HepG2 (cell line): Measurements from ENCODE around the gene BORCS5. TPM values are rescaled to one million over a fixed set of nuclear protein-coding genes. Genes with fewer than 3 reads are reported as not detected.

Experiments
- ATAC-seq: fragments of 200-7000 bp; cut with Tn5 transposase; 3 replicates; pipeline ENCODE4 v1.9.1; 2020; ENCODE audit warnings: mild to moderate bottlenecking, moderate library complexity
- BruUV-seq: library from RNA; stranded (reverse); fragments of 400-500 nt; replicated peaks from 2 replicates; lab custom pipeline; 2021; lab: Mats Ljungman, UMichigan
- CTCF ChIA-PET: fragments of 300-600 bp; formaldehyde crosslinking; extraction: SDS; loops from one replicate; lab custom pipeline; 2021; ENCODE audit warnings: low total read pairs, inconsistent platforms, low intra/inter-chr PET ratio; lab: Yijun Ruan, JAX
- POLR2A ChIA-PET: fragments of 350-600 bp; sonication (Branson Sonifier 250); formaldehyde crosslinking; loops from one replicate; lab custom pipeline; 2020; ENCODE audit warnings: antibody characterized with exemption, inconsistent platforms; lab: Yijun Ruan, JAX
- DNase-seq: peaks from one replicate; pipeline ENCODE4 v3.0.0-alpha.2; 2015; ENCODE audit warnings: low spot score
- FAIRE-seq: peaks from 3 replicates; lab custom pipeline; 2011; peaks lifted over from hg19 to GRCh38; lab: Jason Lieb, UNC
- H2AFZ ChIP-seq: one replicate; pipeline ENCODE4 v1.6.1; 2011; ENCODE audit warnings: low read length, inconsistent platforms
- H3K27ac ChIP-seq: fragments of 300-600 bp; 3 replicates; pipeline ENCODE4 v1.8.0; 2011; ENCODE audit warnings: mixed run types, mild to moderate bottlenecking, mixed read lengths, low read length, inconsistent platforms; ENCODE audit not compliant: insufficient read depth; ENCODE audit errors: extremely low read length
- H3K27me3 ChIP-seq, 2 experiments: fragments of 200-600 bp in 1 of 2; 2 replicates in 1 of 2; 3 replicates in 1 of 2; pipeline versions ENCODE4 v1.6.0 to v1.8.0; 2011; ENCODE audit warnings: low read length in 2 of 2, mild to moderate bottlenecking in 2 of 2, moderate library complexity in 2 of 2, inconsistent platforms in 1 of 2; ENCODE audit not compliant: insufficient read depth in 2 of 2, control insufficient read depth in 1 of 2
- H3K36me3 ChIP-seq, 2 experiments: fragments of 200-600 bp in 1 of 2; replicated peaks in 1 of 2; 2 replicates in 1 of 2; 3 replicates in 1 of 2; pipeline versions ENCODE4 v1.5.1 to v1.8.0; 2011; ENCODE audit warnings: low read length in 2 of 2, inconsistent platforms in 1 of 2; ENCODE audit not compliant: insufficient read depth in 2 of 2, control insufficient read depth in 1 of 2
- H3K4me1 ChIP-seq: 2 replicates; pipeline ENCODE4 v1.5.1; 2012; ENCODE audit warnings: low read length, inconsistent platforms; ENCODE audit not compliant: insufficient read depth
- H3K4me2 ChIP-seq: 2 replicates; pipeline ENCODE4 v1.6.0; 2011; ENCODE audit warnings: low read depth, low read length, inconsistent platforms
- H3K4me3 ChIP-seq, 3 experiments: fragments of 200-600 bp in 1 of 3; sonication (generic), shearing (Covaris generic) in 1 of 3; replicated peaks in 1 of 3; 2 replicates each; pipeline ENCODE4 v1.5.1; 2011 to 2016; ENCODE audit warnings: low read length in 3 of 3, inconsistent platforms in 2 of 3, low read depth in 2 of 3, mild to moderate bottlenecking in 2 of 3, control low read depth in 1 of 3, mixed read lengths in 1 of 3; ENCODE audit not compliant: insufficient read depth in 1 of 3
- H3K79me2 ChIP-seq: one replicate; pipeline ENCODE4 v1.6.1; 2011; ENCODE audit warnings: low read length, inconsistent platforms; ENCODE audit not compliant: insufficient read depth
- H3K9ac ChIP-seq: 2 replicates; pipeline ENCODE4 v1.6.0; 2011; ENCODE audit warnings: mild to moderate bottlenecking, low read depth, low read length, inconsistent platforms; ENCODE audit not compliant: insufficient read depth
- H3K9me3 ChIP-seq: 2 replicates; pipeline ENCODE4 v1.5.1; 2012; ENCODE audit warnings: mild to moderate bottlenecking, low read length
- H4K20me1 ChIP-seq: 2 replicates; pipeline ENCODE4 v1.6.0; 2011; ENCODE audit warnings: inconsistent platforms, mild to moderate bottlenecking, low read length, moderate library complexity; ENCODE audit not compliant: insufficient read depth
- RBM22 ChIP-seq: fragments of 200-400 bp; formaldehyde crosslinking; optimal IDR thresholded peaks from 2 replicates; pipeline ENCODE3; 2017; ENCODE audit warnings: mild to moderate bottlenecking, low read length, moderate library complexity
- U2AF1 ChIP-seq: fragments of 200-400 bp; formaldehyde crosslinking; optimal IDR thresholded peaks from 2 replicates; pipeline ENCODE3; 2017; ENCODE audit warnings: mild to moderate bottlenecking, low read depth, low read length
- ZC3H13 ChIP-seq: sonication (generic); formaldehyde crosslinking; IDR thresholded peaks from 2 replicates; pipeline ENCODE4 v1.8.1; 2023; ENCODE audit warnings: mild to moderate bottlenecking, missing genetic modification reagents, moderate library complexity
- ZNF597 ChIP-seq: sonication (generic); formaldehyde crosslinking; IDR thresholded peaks from 2 replicates; pipeline ENCODE4 v1.5.0; 2020; ENCODE audit warnings: missing genetic modification reagents
- ZNF598 ChIP-seq: sonication (generic); formaldehyde crosslinking; IDR thresholded peaks from 2 replicates; pipeline ENCODE4 v1.5.1; 2020; ENCODE audit warnings: mild to moderate bottlenecking, missing genetic modification reagents, borderline replicate concordance
- ZNF878 ChIP-seq: sonication (generic); formaldehyde crosslinking; IDR thresholded peaks from 2 replicates; pipeline ENCODE4 v1.8.1; 2023; ENCODE audit warnings: mild to moderate bottlenecking, missing genetic modification reagents, moderate library complexity
- WGBS: methylation state at CpG from one replicate; pipeline ENCODE4 v1.1.6; 2017; ENCODE audit warnings: low lambda C conversion rate; 5-methylcytosine and 5-hydroxymethylcytosine counted together
- in situ Hi-C: cut with HindIII; loops from 2 replicates; pipeline ENCODE4 v1.10.0; 2017; ENCODE audit warnings: low pct_unique_long_range_greater_than_20kb; ENCODE audit not compliant: extremely low pct_ligation_motif_present
- intact Hi-C: fragments of 100-400 bp; cut with micrococcal nuclease; formaldehyde crosslinking; loops from one replicate; pipeline ENCODE4 v1.10.0; 2022; ENCODE audit not compliant: unreplicated experiment
- polyA plus RNA-seq, 8 experiments: library from polyadenylated mRNA; depleted of rRNA in 3 of 8; stranded (reverse) in 7 of 8; unstranded in 1 of 8; fragments of >200 nt; fragmentation: Illumina TruSeq in 4 of 8; extraction: Trizol in 4 of 8; gene quantifications; 2 replicates each; pipeline versions ENCODE4 v1.2.1 to v1.2.3, GENCODE V29; 2011 to 2016; ENCODE audit warnings: low read depth in 4 of 8, missing spikeins in 1 of 8, mixed read lengths in 1 of 8; ENCODE audit not compliant: insufficient read depth in 1 of 8
- total RNA-seq, 5 experiments: library from RNA; depleted of rRNA; stranded (reverse); fragments of >200 nt; fragmentation: Illumina TruSeq; extraction: Trizol; gene quantifications; 2 replicates each; pipeline ENCODE4 v1.2.3, GENCODE V29; 2016; ENCODE audit warnings: low read depth in 1 of 5

The BORCS5 gene
- total and polyA plus RNA-seq, 2 of the 13 experiments (the other 11 are each of a cell fraction or from before 2014, with no cell fraction given): 3.9 to 4.7 TPM

DNA sequence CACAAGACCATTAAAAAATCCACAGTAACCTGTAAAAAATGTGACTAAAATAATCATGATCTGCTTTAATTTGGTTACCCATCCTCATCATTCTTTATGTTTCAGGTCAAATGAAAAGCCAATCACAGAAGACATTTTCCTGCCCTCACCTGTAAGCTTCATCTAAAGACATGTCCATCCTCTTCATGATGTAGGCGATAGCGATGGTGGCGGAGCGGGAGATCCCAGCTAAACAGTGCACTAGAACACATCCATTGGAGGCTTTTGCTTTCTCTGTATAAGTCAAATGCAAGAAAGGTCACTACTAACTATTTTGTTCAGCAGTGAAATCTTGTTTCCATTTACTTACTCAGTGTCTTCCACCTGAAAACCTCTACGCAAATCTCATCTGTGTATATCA is 123.2 kb downstream of the BORCS5 start:
- CTCF ChIA-PET: no interaction called here

GRCh38 chr12:12481631-12482030 is 124.8 kb downstream of the BORCS5 start:
- Histone ChIP-seq H3K79me2 (peaks cover 7% of the 10 kb centered on the region), H3K4me1 (peaks cover 8% of the 10 kb centered on the region), H3K4me2 (no peak overlapping the region), H3K4me3 (no peak overlapping the region), H3K9ac (no peak overlapping the region)
- in situ Hi-C loops: no loop called here
- CTCF ChIA-PET: no interaction called here
- intact Hi-C loops: no loop called here
- no TSS peak for BruUV-seq
- POLR2A ChIA-PET: no interaction called here
- FAIRE-seq: no peak
- 88% methylated on average over 2 of the region's 2 CpGs for WGBS
- TF ChIP-seq ZNF878 (CRISPR knock-in tag): no peak
- TF ChIP-seq RBM22: peak; percentile 42
- TF ChIP-seq, all 625 proteins: peak for 1
- H3K36me3 ChIP-seq: peaks cover 37 to 80% of the 10 kb centered on the region in 2 experiments
- no peak overlapping the region for H2AFZ ChIP-seq
- H3K27me3 ChIP-seq: no peaks in the 10 kb centered on the region
- no peaks in the 10 kb centered on the region for H3K9me3 ChIP-seq
- no peaks in the 10 kb centered on the region for H4K20me1 ChIP-seq
- no peak overlapping the region for H3K27ac ChIP-seq
- DNase-seq (no peak), ATAC-seq (no peak)

More for the DNA sequence above, 123.2 kb downstream of the BORCS5 start:
- Histone ChIP-seq H3K9ac (no peak overlapping the region), H3K9me3 (no peaks in the 10 kb centered on the region), H2AFZ (no peak overlapping the region), H3K36me3 (peaks cover 33 to 86% of the 10 kb centered on the region in 2 experiments), H4K20me1 (no peaks in the 10 kb centered on the region), H3K27ac (no peak overlapping the region), H3K27me3 (no peaks in the 10 kb centered on the region), H3K4me2 (no peak overlapping the region), H3K4me1 (no peaks in the 10 kb centered on the region), H3K79me2 (peaks cover 7% of the 10 kb centered on the region), H3K4me3 (no peak overlapping the region)
- WGBS: 100% methylated on average over 5 of the region's 5 CpGs
- no TSS peak for BruUV-seq
- FAIRE-seq (no peak), ATAC-seq (no peak), DNase-seq (no peak)
- intact Hi-C loops: no loop called here
- TF ChIP-seq ZNF598 (CRISPR knock-in tag): no peak
- no peak for TF ChIP-seq U2AF1
- peak; percentile 23 for TF ChIP-seq RBM22
- no peak for TF ChIP-seq ZC3H13
- TF ChIP-seq ZNF597 (CRISPR knock-in tag): no peak
- POLR2A ChIA-PET: no interaction called here
- in situ Hi-C loops: no loop called here
